ENCODE data around the gene PTGER1. TPM values are rescaled to one million over a fixed set of nuclear protein-coding genes. Genes with fewer than 3 reads are reported as not detected.

PTGER1 gene
- total and polyA plus RNA-seq, 2 of the 13 experiments (the other 11 are each of a cell fraction or from before 2014, with no cell fraction given) = 0.13 TPM; not detected in 1

- no peaks in the 10 kb centered on the region for H3K9me3 ChIP-seq (ENCODE audit: low read length)
- CTCF ChIA-PET (ENCODE audit: low intra/inter-chr PET ratio, low total read pairs) = no interaction called here
- WGBS (ENCODE audit: low lambda C conversion rate) = 3% methylated on average over 8 of the region's 32 CpGs
- H3K27me3 ChIP-seq (ENCODE audit: control insufficient read depth in 1 of 2, insufficient read depth in 2 of 2, low read length in 2 of 2) = no peaks in the 10 kb centered on the region; a peak in 1 of 5 replicates
- no peak for FAIRE-seq
- intact Hi-C loops (cut with micrococcal nuclease; ENCODE audit: unreplicated experiment) (no loop called here), in situ Hi-C loops (cut with HindIII; ENCODE audit: extremely low pct_ligation_motif_present, low pct_unique_long_range_greater_than_20kb) (no loop called here)
- H2AFZ ChIP-seq (ENCODE audit: low read length) = no peak overlapping the region
- peaks cover 9 to 26% of the 10 kb centered on the region in 2 experiments for H3K36me3 ChIP-seq (replicated peaks in 1 of 2; ENCODE audit: control insufficient read depth in 1 of 2, insufficient read depth in 2 of 2, low read length in 2 of 2)
- H3K4me3 ChIP-seq (replicated peaks in 1 of 3; ENCODE audit: insufficient read depth in 1 of 3, low read depth in 2 of 3, low read length in 3 of 3) = peak overlapping the region; percentile 91 to 98 (median 92)
- POLR2A ChIA-PET = interaction anchor here (1.1 to 5.8 kb wide), 12 partner anchors 8 to 172 kb away, joined by 3 to 123 read pairs (median 14); partner anchors contain the start of genes GIPC1, NDUFB7, PKN1 and TECR
- DNase-seq (ENCODE audit: low spot score) = no peak
- peak overlapping the region; percentile 91 for H3K27ac ChIP-seq (ENCODE audit: extremely low read length, insufficient read depth, low read length)
- peak overlapping the region; percentile 98 for H3K9ac ChIP-seq (ENCODE audit: insufficient read depth, low read depth, low read length)
- peaks cover 35% of the 10 kb centered on the region for H4K20me1 ChIP-seq (ENCODE audit: insufficient read depth, low read length)
- peaks cover 79% of the 10 kb centered on the region for H3K4me1 ChIP-seq (ENCODE audit: insufficient read depth, low read length)
- BruUV-seq (replicated peaks) = no TSS peak
- ATAC-seq = no peak
- H3K4me2 ChIP-seq (ENCODE audit: low read depth, low read length) = peak overlapping the region; percentile 96
- H3K79me2 ChIP-seq (ENCODE audit: insufficient read depth, low read length) = peaks cover 39% of the 10 kb centered on the region
- TF ChIP-seq ZC3H13 (CRISPR knock-in tag; IDR thresholded peaks at IDR 0.05) (no peak), FIP1L1 (IDR thresholded peaks at IDR 0.05; ENCODE audit: borderline replicate concordance, insufficient read depth, low read depth, low read length) (no peak), ZBTB37 (CRISPR knock-in tag; IDR thresholded peaks at IDR 0.05) (no peak), ZBTB42 (CRISPR knock-in tag; IDR thresholded peaks at IDR 0.05) (no peak), HOXA7 (CRISPR knock-in tag; IDR thresholded peaks at IDR 0.05) (no peak), CBFB (CRISPR knock-in tag; IDR thresholded peaks at IDR 0.05) (no peak), HOXD1 (CRISPR knock-in tag; IDR thresholded peaks at IDR 0.05) (0 out of 2 replicates have a peak, but pooled peaks have one; percentile 4), ZSCAN30 (CRISPR knock-in tag; IDR thresholded peaks at IDR 0.05) (no peak), ZC3H4 (CRISPR knock-in tag; IDR thresholded peaks at IDR 0.05; ENCODE audit: borderline replicate concordance) (no peak), KIAA2018 (CRISPR knock-in tag; IDR thresholded peaks at IDR 0.05; ENCODE audit: borderline replicate concordance) (0 out of 2 replicates have a peak, but pooled peaks have one; percentile 8), ZNF562 (CRISPR knock-in tag; IDR thresholded peaks at IDR 0.05; ENCODE audit: borderline replicate concordance) (no peak), ZNF556 (CRISPR knock-in tag; IDR thresholded peaks at IDR 0.05; ENCODE audit: borderline replicate concordance) (no peak), ZNF572 (CRISPR knock-in tag; IDR thresholded peaks at IDR 0.05) (no peak), ZMYM2 (CRISPR knock-in tag; IDR thresholded peaks at IDR 0.05) (no peak), AGO1 (IDR thresholded peaks at IDR 0.05; ENCODE audit: low read depth, low read length, poor library complexity, severe bottlenecking) (peak; percentile 99), ZMYM3 (CRISPR knock-in tag; IDR thresholded peaks at IDR 0.05) (no peak)
These were observed 42.3 kb upstream of the PTGER1 start for GRCh38 chr19:14517446-14517839.
